ENCODE results near the gene EYS. TPM values are rescaled to one million over a fixed set of nuclear protein-coding genes. Genes with fewer than 3 reads are reported as not detected.

EYS gene
- total RNA-seq, 1 experiment from 2014 or later: not detected

DNA sequence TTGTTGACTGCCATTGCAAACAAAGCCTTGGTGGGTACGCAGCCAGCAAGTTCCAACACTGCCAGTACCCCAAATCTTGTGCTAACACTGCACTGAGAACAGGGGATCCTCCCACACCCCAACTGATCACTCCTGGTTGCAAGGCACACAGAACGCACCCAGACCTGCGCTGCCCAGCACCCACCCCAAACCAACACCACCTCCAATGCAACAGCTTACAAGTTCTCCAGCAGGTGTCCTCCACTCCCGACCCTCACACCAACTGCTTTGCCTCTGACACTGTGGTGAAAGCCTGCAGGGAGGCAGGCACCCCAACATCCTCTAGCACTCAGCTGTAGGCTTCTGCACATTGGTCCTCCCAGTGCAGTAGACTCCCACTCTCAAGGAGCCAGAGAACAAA, 39.3 kb upstream of the EYS start:
- ATAC-seq: no peak
- DNase-seq (ENCODE audit: low read depth, low spot score): no peak
- RAD21 ChIA-PET (ENCODE audit: low non-redundant PET in 1 of 2, low total read pairs in 2 of 2, uncharacterized antibody in 2 of 2, unreplicated experiment in 2 of 2): no interaction called here
- CTCF ChIA-PET: no interaction called here
- Histone ChIP-seq H3K9me3 (ENCODE audit: control insufficient read depth in 1 of 2, insufficient read depth in 1 of 2, low read depth in 1 of 2, low read length in 2 of 2) (peaks cover 10 to 18% of the 10 kb centered on the region in 2 experiments; a peak in 2 of 4 replicates), H3K36me3 (ENCODE audit: control insufficient read depth in 1 of 2, insufficient read depth in 2 of 2, low read length in 2 of 2) (no peaks in the 10 kb centered on the region), H3K27ac (ENCODE audit: low read depth, low read length) (no peak overlapping the region), H3K4me2 (ENCODE audit: low read length) (no peak overlapping the region), H3K79me2 (ENCODE audit: insufficient read depth, low read length) (no peaks in the 10 kb centered on the region), H3K4me3 (replicated peaks in 1 of 2; ENCODE audit: low read depth in 1 of 2, low read length in 2 of 2) (no peak overlapping the region), H3K4me1 (ENCODE audit: control insufficient read depth in 1 of 2, insufficient read depth in 2 of 2, low read length in 2 of 2) (no peaks in the 10 kb centered on the region), H3K9me2 (ENCODE audit: insufficient read depth) (no peaks in the 10 kb centered on the region), H3K27me3 (ENCODE audit: insufficient read depth, low read length) (no peaks in the 10 kb centered on the region), H2AFZ (ENCODE audit: low read depth, low read length, poor library complexity, severe bottlenecking) (no peak overlapping the region), H3K9ac (ENCODE audit: low read length) (no peak overlapping the region), H4K20me1 (ENCODE audit: insufficient read depth) (no peaks in the 10 kb centered on the region)
- no peak for TF ChIP-seq POLR2AphosphoS5 (IDR thresholded peaks at IDR 0.05; ENCODE audit: low read depth, low read length)
- POLR2A ChIA-PET: no interaction called here
- intact Hi-C loops (cut with micrococcal nuclease): no loop called here
- no TSS peak for BruUV-seq (replicated peaks)

DNA sequence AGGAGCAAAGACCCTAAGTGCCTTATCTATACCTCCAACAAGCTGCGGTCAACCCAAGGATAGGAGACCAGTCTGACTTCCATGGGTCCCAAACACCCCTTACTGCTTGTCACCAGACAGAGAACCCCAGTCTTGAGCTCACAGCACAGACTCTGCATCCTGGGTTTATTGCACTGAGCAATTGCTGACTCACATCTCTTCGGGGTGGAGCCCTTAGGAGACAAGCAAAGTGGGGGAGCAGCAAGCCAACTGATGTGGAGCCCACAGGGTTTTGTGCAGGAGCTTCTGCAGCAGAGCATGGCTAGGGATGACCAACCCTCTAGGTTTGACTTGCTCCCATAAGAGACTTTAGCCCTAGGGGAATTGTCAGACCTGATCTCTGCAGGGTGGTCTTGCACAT, 38.6 kb upstream of the EYS start:
- DNase-seq (ENCODE audit: low read depth, low spot score) (no peak), ATAC-seq (no peak)
- no peak overlapping the region for H2AFZ ChIP-seq (ENCODE audit: low read depth, low read length, poor library complexity, severe bottlenecking)
- no peak overlapping the region for H3K9ac ChIP-seq (ENCODE audit: low read length)
- peaks cover 14 to 21% of the 10 kb centered on the region in 2 experiments; a peak in 2 of 4 replicates for H3K9me3 ChIP-seq (ENCODE audit: control insufficient read depth in 1 of 2, insufficient read depth in 1 of 2, low read depth in 1 of 2, low read length in 2 of 2)
- H3K4me3 ChIP-seq (replicated peaks in 1 of 2; ENCODE audit: low read depth in 1 of 2, low read length in 2 of 2): no peak overlapping the region
- no peaks in the 10 kb centered on the region for H3K27me3 ChIP-seq (ENCODE audit: insufficient read depth, low read length)
- no peaks in the 10 kb centered on the region for H3K36me3 ChIP-seq (ENCODE audit: control insufficient read depth in 1 of 2, insufficient read depth in 2 of 2, low read length in 2 of 2)
- no peaks in the 10 kb centered on the region for H3K9me2 ChIP-seq (ENCODE audit: insufficient read depth)
- ChIA-PET POLR2A (no interaction called here), CTCF (no interaction called here), RAD21 (ENCODE audit: low non-redundant PET in 1 of 2, low total read pairs in 2 of 2, uncharacterized antibody in 2 of 2, unreplicated experiment in 2 of 2) (no interaction called here)
- H3K4me1 ChIP-seq (ENCODE audit: control insufficient read depth in 1 of 2, insufficient read depth in 2 of 2, low read length in 2 of 2): no peaks in the 10 kb centered on the region
- H3K27ac ChIP-seq (ENCODE audit: low read depth, low read length): no peak overlapping the region
- BruUV-seq (replicated peaks): no TSS peak
- H3K79me2 ChIP-seq (ENCODE audit: insufficient read depth, low read length): no peaks in the 10 kb centered on the region
- H3K4me2 ChIP-seq (ENCODE audit: low read length): no peak overlapping the region
- intact Hi-C loops (cut with micrococcal nuclease): no loop called here
- no peaks in the 10 kb centered on the region for H4K20me1 ChIP-seq (ENCODE audit: insufficient read depth)
- TF ChIP-seq SIN3A (IDR thresholded peaks at IDR 0.05; ENCODE audit: low read depth) (no peak), POLR2AphosphoS5 (IDR thresholded peaks at IDR 0.05; ENCODE audit: low read depth, low read length) (no peak), CEBPB (IDR thresholded peaks at IDR 0.05; ENCODE audit: low read depth) (no peak), TCF7L2 (IDR thresholded peaks at IDR 0.05; ENCODE audit: borderline replicate concordance, extremely low read depth, insufficient read depth, insufficient read length) (no peak), ZFX (IDR thresholded peaks at IDR 0.05) (no peak), POLR2A (IDR thresholded peaks at IDR 0.05; ENCODE audit: borderline replicate concordance, extremely low read depth, insufficient read depth, insufficient read length) (no peak), ELF1 (IDR thresholded peaks at IDR 0.05; ENCODE audit: borderline replicate concordance, low read depth) (no peak), RAD21 (IDR thresholded peaks at IDR 0.05; ENCODE audit: low read depth) (no peak), JUND (IDR thresholded peaks at IDR 0.05) (no peak), EZH2phosphoT487 (IDR thresholded peaks at IDR 0.05; ENCODE audit: borderline replicate concordance) (no peak), SRF (IDR thresholded peaks at IDR 0.05; ENCODE audit: low read depth) (no peak), CBX3 (IDR thresholded peaks at IDR 0.05; ENCODE audit: low read depth) (no peak), ZNF274 (IDR thresholded peaks at IDR 0.05; ENCODE audit: low read depth, low read length) (no peak), EGR1 (IDR thresholded peaks at IDR 0.05; ENCODE audit: low read depth) (no peak), SP1 (IDR thresholded peaks at IDR 0.05; ENCODE audit: low read depth) (no peak)
- TF ChIP-seq, protein P1, sequence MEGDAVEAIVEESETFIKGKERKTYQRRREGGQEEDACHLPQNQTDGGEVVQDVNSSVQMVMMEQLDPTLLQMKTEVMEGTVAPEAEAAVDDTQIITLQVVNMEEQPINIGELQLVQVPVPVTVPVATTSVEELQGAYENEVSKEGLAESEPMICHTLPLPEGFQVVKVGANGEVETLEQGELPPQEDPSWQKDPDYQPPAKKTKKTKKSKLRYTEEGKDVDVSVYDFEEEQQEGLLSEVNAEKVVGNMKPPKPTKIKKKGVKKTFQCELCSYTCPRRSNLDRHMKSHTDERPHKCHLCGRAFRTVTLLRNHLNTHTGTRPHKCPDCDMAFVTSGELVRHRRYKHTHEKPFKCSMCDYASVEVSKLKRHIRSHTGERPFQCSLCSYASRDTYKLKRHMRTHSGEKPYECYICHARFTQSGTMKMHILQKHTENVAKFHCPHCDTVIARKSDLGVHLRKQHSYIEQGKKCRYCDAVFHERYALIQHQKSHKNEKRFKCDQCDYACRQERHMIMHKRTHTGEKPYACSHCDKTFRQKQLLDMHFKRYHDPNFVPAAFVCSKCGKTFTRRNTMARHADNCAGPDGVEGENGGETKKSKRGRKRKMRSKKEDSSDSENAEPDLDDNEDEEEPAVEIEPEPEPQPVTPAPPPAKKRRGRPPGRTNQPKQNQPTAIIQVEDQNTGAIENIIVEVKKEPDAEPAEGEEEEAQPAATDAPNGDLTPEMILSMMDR (IDR thresholded peaks at IDR 0.05 in 2 of 3, conservative IDR thresholded peaks at IDR 0.05 in 1 of 3; ENCODE audit: borderline replicate concordance in 1 of 3, insufficient read depth in 1 of 3, low read depth in 2 of 3, low read length in 2 of 3): no peak
- TF ChIP-seq, protein P2, sequence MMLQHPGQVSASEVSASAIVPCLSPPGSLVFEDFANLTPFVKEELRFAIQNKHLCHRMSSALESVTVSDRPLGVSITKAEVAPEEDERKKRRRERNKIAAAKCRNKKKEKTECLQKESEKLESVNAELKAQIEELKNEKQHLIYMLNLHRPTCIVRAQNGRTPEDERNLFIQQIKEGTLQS (IDR thresholded peaks at IDR 0.05): no peak
- TF ChIP-seq, protein P3, sequence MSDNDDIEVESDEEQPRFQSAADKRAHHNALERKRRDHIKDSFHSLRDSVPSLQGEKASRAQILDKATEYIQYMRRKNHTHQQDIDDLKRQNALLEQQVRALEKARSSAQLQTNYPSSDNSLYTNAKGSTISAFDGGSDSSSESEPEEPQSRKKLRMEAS (IDR thresholded peaks at IDR 0.05): no peak
- TF ChIP-seq, protein P4, sequence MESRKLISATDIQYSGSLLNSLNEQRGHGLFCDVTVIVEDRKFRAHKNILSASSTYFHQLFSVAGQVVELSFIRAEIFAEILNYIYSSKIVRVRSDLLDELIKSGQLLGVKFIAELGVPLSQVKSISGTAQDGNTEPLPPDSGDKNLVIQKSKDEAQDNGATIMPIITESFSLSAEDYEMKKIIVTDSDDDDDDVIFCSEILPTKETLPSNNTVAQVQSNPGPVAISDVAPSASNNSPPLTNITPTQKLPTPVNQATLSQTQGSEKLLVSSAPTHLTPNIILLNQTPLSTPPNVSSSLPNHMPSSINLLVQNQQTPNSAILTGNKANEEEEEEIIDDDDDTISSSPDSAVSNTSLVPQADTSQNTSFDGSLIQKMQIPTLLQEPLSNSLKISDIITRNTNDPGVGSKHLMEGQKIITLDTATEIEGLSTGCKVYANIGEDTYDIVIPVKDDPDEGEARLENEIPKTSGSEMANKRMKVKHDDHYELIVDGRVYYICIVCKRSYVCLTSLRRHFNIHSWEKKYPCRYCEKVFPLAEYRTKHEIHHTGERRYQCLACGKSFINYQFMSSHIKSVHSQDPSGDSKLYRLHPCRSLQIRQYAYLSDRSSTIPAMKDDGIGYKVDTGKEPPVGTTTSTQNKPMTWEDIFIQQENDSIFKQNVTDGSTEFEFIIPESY (IDR thresholded peaks at IDR 0.05; ENCODE audit: extremely low read depth, insufficient replicate concordance, low read length): no peak
